Stimulated activated CD8-positive, alpha-beta memory T cell treated with anti-CD3 and anti-CD28 coated beads, Interleukin-7, amount 100 ng/mL, for 24 hours (primary cell): ENCODE measurements around the gene TAF5L.
"Not testable (repeated sequence)": the region's sequence is repeated elsewhere in the genome, so short reads cannot be mapped to it uniquely, and the experiment has no call there.

ENCODE experiments used
- DNase-seq: peaks from one replicate; pipeline ENCODE4 v3.0.0-alpha.2; 2020; ENCODE audit warnings: low read depth

TAF5L gene

GRCh38 chr1:229567109-229567868, 58.6 kb downstream of the TAF5L start:
- DNase-seq = no peak

- no peak for DNase-seq
Observed at GRCh38 chr1:229563701-229564100, 62.2 kb downstream of the TAF5L start.

- DNase-seq = no peak
Observed at GRCh38 chr1:229563241-229563640, 62.7 kb downstream of the TAF5L start.

- no peak for DNase-seq
Observed at GRCh38 chr1:229562686-229563085, 63.2 kb downstream of the TAF5L start.

GRCh38 chr1:229561141-229561540, 64.8 kb downstream of the TAF5L start:
- DNase-seq = no peak

GRCh38 chr1:229560124-229560523, 65.8 kb downstream of the TAF5L start:
- not testable (repeated sequence) for DNase-seq

- DNase-seq = not testable (repeated sequence)
Observed at GRCh38 chr1:229559336-229559801, 66.6 kb downstream of the TAF5L start.

- peak; percentile 73 for DNase-seq
Observed at GRCh38 chr1:229558460-229559335, 67.2 kb downstream of the TAF5L start, which contains the start of gene ABCB10. TSS of gene ABCB10 (minus strand) at chr1:229558707. CDS start at chr1:229558652, 55 bp downstream.

GRCh38 chr1:229557913-229558414, 68.0 kb downstream of the TAF5L start:
- no peak for DNase-seq

- DNase-seq = no peak
Observed at GRCh38 chr1:229557200-229557850, 68.6 kb downstream of the TAF5L start.

- no peak for DNase-seq
Observed at GRCh38 chr1:229554886-229555621, 70.9 kb downstream of the TAF5L start.

GRCh38 chr1:229553621-229554130, 72.2 kb downstream of the TAF5L start:
- DNase-seq = no peak

GRCh38 chr1:229552732-229553131, 73.2 kb downstream of the TAF5L start:
- no peak for DNase-seq

GRCh38 chr1:229550812-229551567, 74.9 kb downstream of the TAF5L start:
- no peak for DNase-seq

- DNase-seq = no peak
Observed at GRCh38 chr1:229547542-229547941, 78.4 kb downstream of the TAF5L start.

GRCh38 chr1:229544587-229544986, 81.3 kb downstream of the TAF5L start:
- no peak for DNase-seq
